Activated T-cell treated with anti-CD3 and anti-CD28 coated beads for 24 hours (primary cell): ENCODE results near the gene HTD2.
"Not testable (repeated sequence)": the region's sequence is repeated elsewhere in the genome, so short reads cannot be mapped to it uniquely, and the experiment has no call there.

Experiments used
- DNase-seq: peaks from one replicate; pipeline ENCODE4 v3.0.0-alpha.2; 2020; ENCODE audit warnings: low read depth

The HTD2 gene

GRCh38 chr3:58305882-58306711, at the start of gene HTD2, which contains the start of gene RPP14:
Gene HTD2, plus strand, starts transcription at chr3:58306520. Its CDS starts 11,094 bp downstream, at chr3:58317614.
Gene RPP14, plus strand, starts transcription at chr3:58306245. Its CDS starts 4,085 bp downstream, at chr3:58310330.
- DNase-seq: peak; percentile 97

GRCh38 chr3:58258392-58259055, 47.8 kb upstream of the HTD2 start:
- DNase-seq: no peak

- DNase-seq: no peak
Observed at GRCh38 chr3:58260261-58260731, 46.0 kb upstream of the HTD2 start.

GRCh38 chr3:58260733-58261132, 45.6 kb upstream of the HTD2 start:
- no peak for DNase-seq

- no peak for DNase-seq
Observed at GRCh38 chr3:58261954-58262666, 44.2 kb upstream of the HTD2 start.

GRCh38 chr3:58266577-58266976, 39.7 kb upstream of the HTD2 start:
- no peak for DNase-seq

GRCh38 chr3:58267543-58267942, 38.8 kb upstream of the HTD2 start:
- DNase-seq: not testable (repeated sequence)

GRCh38 chr3:58269356-58269755, 37.0 kb upstream of the HTD2 start:
- no peak for DNase-seq

GRCh38 chr3:58270485-58270884, 35.8 kb upstream of the HTD2 start:
- no peak for DNase-seq

GRCh38 chr3:58271901-58272501, 34.3 kb upstream of the HTD2 start:
- no peak for DNase-seq

GRCh38 chr3:58272891-58273290, 33.4 kb upstream of the HTD2 start:
- no peak for DNase-seq

GRCh38 chr3:58273362-58273761, 33.0 kb upstream of the HTD2 start:
- DNase-seq: not testable (repeated sequence)

- DNase-seq: no peak
Observed at GRCh38 chr3:58274027-58274614, 32.2 kb upstream of the HTD2 start.

GRCh38 chr3:58281069-58281468, 25.3 kb upstream of the HTD2 start:
- no peak for DNase-seq

- DNase-seq: no peak
Observed at GRCh38 chr3:58285334-58285733, 21.0 kb upstream of the HTD2 start.

- no peak for DNase-seq
Observed at GRCh38 chr3:58287354-58287753, 19.0 kb upstream of the HTD2 start.

GRCh38 chr3:58288011-58288728, 18.1 kb upstream of the HTD2 start:
- no peak for DNase-seq

GRCh38 chr3:58288964-58289613, 17.2 kb upstream of the HTD2 start:
- not testable (repeated sequence) for DNase-seq

GRCh38 chr3:58290446-58290845, 15.9 kb upstream of the HTD2 start:
- DNase-seq: not testable (repeated sequence)

- DNase-seq: no peak
Observed at GRCh38 chr3:58291671-58292338, 14.5 kb upstream of the HTD2 start.
